ENCODE results near the gene TEAD4. TPM values are rescaled to one million over a fixed set of nuclear protein-coding genes. Genes with fewer than 3 reads are reported as not detected.

TEAD4 gene
- total and polyA plus RNA-seq, 2 donors (not counting 1 experiment from before 2014, with no cell fraction given), result not detected

- H3K4me1 Mint-ChIP-seq, result no peaks in the 10 kb centered on the region
- intact Hi-C loops (cut with micrococcal nuclease), result no loop called here
- no peaks in the 10 kb centered on the region for H3K9me3 Mint-ChIP-seq (ENCODE audit: insufficient read depth)
- Histone ChIP-seq H3K27me3 (replicated peaks in 1 of 4; ENCODE audit: control extremely low read depth in 1 of 4, control insufficient read depth in 3 of 4, insufficient read depth in 4 of 4, low read length in 3 of 4) (no peaks in the 10 kb centered on the region), H3K79me2 (ENCODE audit: control insufficient read depth, insufficient read depth, low read length) (no peaks in the 10 kb centered on the region), H3K36me3 (replicated peaks in 1 of 2; ENCODE audit: control extremely low read depth in 1 of 2, control insufficient read depth in 1 of 2, extremely low read depth in 1 of 2, insufficient read depth in 2 of 2, low read length in 1 of 2) (peaks cover 6 to 22% of the 10 kb centered on the region in 2 experiments), H2AFZ (ENCODE audit: insufficient read depth, low read depth, low read length, poor library complexity, severe bottlenecking) (no peak overlapping the region), H4K20me1 (ENCODE audit: control insufficient read depth, insufficient read depth, low read length, poor library complexity, severe bottlenecking) (no peaks in the 10 kb centered on the region), H3K4me3 (ENCODE audit: control extremely low read depth in 1 of 5, extremely low read depth in 1 of 5, insufficient read depth in 1 of 5, low read depth in 2 of 5, low read length in 4 of 5) (no peak overlapping the region), H3K4me2 (replicated peaks; ENCODE audit: low read depth, low read length, poor library complexity, severe bottlenecking) (no peak overlapping the region), H3K4me1 (ENCODE audit: control insufficient read depth in 2 of 2, insufficient read depth in 2 of 2, low read length in 2 of 2) (no peaks in the 10 kb centered on the region), H3K27ac (ENCODE audit: low read length in 2 of 2) (no peak overlapping the region), H3K9ac (ENCODE audit: low read length) (no peak overlapping the region), H3K9me3 (ENCODE audit: control extremely low read depth in 1 of 3, control insufficient read depth in 2 of 3, insufficient read depth in 1 of 3, low read length in 2 of 3) (no peaks in the 10 kb centered on the region)
- no peak overlapping the region for H3K27ac Mint-ChIP-seq
- no peaks in the 10 kb centered on the region for H3K27me3 Mint-ChIP-seq
- WGBS (ENCODE audit: insufficient coverage), result 96% methylated on average over 3 of the region's 6 CpGs
- ChIA-PET CTCF (interaction anchor here (1.5 kb wide), 1 partner anchor 11 kb away, joined by 3 read pairs; no protein-coding TSS in a partner anchor), POLR2A (no interaction called here)
- ATAC-seq (ENCODE audit: low read depth), result no peak
- H3K4me3 Mint-ChIP-seq, result no peak overlapping the region
- TF ChIP-seq, protein P1, sequence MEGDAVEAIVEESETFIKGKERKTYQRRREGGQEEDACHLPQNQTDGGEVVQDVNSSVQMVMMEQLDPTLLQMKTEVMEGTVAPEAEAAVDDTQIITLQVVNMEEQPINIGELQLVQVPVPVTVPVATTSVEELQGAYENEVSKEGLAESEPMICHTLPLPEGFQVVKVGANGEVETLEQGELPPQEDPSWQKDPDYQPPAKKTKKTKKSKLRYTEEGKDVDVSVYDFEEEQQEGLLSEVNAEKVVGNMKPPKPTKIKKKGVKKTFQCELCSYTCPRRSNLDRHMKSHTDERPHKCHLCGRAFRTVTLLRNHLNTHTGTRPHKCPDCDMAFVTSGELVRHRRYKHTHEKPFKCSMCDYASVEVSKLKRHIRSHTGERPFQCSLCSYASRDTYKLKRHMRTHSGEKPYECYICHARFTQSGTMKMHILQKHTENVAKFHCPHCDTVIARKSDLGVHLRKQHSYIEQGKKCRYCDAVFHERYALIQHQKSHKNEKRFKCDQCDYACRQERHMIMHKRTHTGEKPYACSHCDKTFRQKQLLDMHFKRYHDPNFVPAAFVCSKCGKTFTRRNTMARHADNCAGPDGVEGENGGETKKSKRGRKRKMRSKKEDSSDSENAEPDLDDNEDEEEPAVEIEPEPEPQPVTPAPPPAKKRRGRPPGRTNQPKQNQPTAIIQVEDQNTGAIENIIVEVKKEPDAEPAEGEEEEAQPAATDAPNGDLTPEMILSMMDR (IDR thresholded peaks at IDR 0.05), result no peak
- TF ChIP-seq EZH2 (IDR thresholded peaks at IDR 0.05; ENCODE audit: borderline replicate concordance, insufficient read depth, low read depth, low read length, poor library complexity, severe bottlenecking), result no peak
- DNase-seq, result no peak
These were observed 25.6 kb upstream of the TEAD4 start for GRCh38 chr12:2933586-2933985.

GRCh38 chr12:2934371-2934770 lies 24.8 kb upstream of the TEAD4 start:
- POLR2A ChIA-PET, result no interaction called here
- H3K27ac Mint-ChIP-seq, result no peak overlapping the region
- no peaks in the 10 kb centered on the region for H3K4me1 Mint-ChIP-seq
- CTCF ChIA-PET, result interaction anchor here (1.5 kb wide), 1 partner anchor 10 kb away, joined by 3 read pairs; no protein-coding TSS in a partner anchor
- ATAC-seq (ENCODE audit: low read depth) (no peak), DNase-seq (no peak)
- no peak overlapping the region for H3K27ac ChIP-seq (ENCODE audit: low read length in 2 of 2)
- H3K27me3 Mint-ChIP-seq, result no peaks in the 10 kb centered on the region
- no peaks in the 10 kb centered on the region for H3K9me3 ChIP-seq (ENCODE audit: control extremely low read depth in 1 of 3, control insufficient read depth in 2 of 3, insufficient read depth in 1 of 3, low read length in 2 of 3)
- peaks cover 6 to 22% of the 10 kb centered on the region in 2 experiments for H3K36me3 ChIP-seq (replicated peaks in 1 of 2; ENCODE audit: control extremely low read depth in 1 of 2, control insufficient read depth in 1 of 2, extremely low read depth in 1 of 2, insufficient read depth in 2 of 2, low read length in 1 of 2)
- H2AFZ ChIP-seq (ENCODE audit: insufficient read depth, low read depth, low read length, poor library complexity, severe bottlenecking), result no peak overlapping the region
- H3K4me3 Mint-ChIP-seq, result no peak overlapping the region
- H3K79me2 ChIP-seq (ENCODE audit: control insufficient read depth, insufficient read depth, low read length), result no peaks in the 10 kb centered on the region
- no peaks in the 10 kb centered on the region for H3K9me3 Mint-ChIP-seq (ENCODE audit: insufficient read depth)
- H3K9ac ChIP-seq (ENCODE audit: low read length), result no peak overlapping the region
- TF ChIP-seq, protein P1 (IDR thresholded peaks at IDR 0.05), result no peak
- TF ChIP-seq EZH2 (IDR thresholded peaks at IDR 0.05; ENCODE audit: borderline replicate concordance, insufficient read depth, low read depth, low read length, poor library complexity, severe bottlenecking), result no peak
- H3K4me3 ChIP-seq (ENCODE audit: control extremely low read depth in 1 of 5, extremely low read depth in 1 of 5, insufficient read depth in 1 of 5, low read depth in 2 of 5, low read length in 4 of 5), result no peak overlapping the region
- 99% methylated on average over 6 of the region's 6 CpGs for WGBS (ENCODE audit: insufficient coverage)
- H3K4me2 ChIP-seq (replicated peaks; ENCODE audit: low read depth, low read length, poor library complexity, severe bottlenecking), result no peak overlapping the region
- H4K20me1 ChIP-seq (ENCODE audit: control insufficient read depth, insufficient read depth, low read length, poor library complexity, severe bottlenecking), result no peaks in the 10 kb centered on the region
- intact Hi-C loops (cut with micrococcal nuclease), result no loop called here
- H3K4me1 ChIP-seq (ENCODE audit: control insufficient read depth in 2 of 2, insufficient read depth in 2 of 2, low read length in 2 of 2), result no peaks in the 10 kb centered on the region
- no peaks in the 10 kb centered on the region for H3K27me3 ChIP-seq (replicated peaks in 1 of 4; ENCODE audit: control extremely low read depth in 1 of 4, control insufficient read depth in 3 of 4, insufficient read depth in 4 of 4, low read length in 3 of 4)

Measured in B cell (primary cell).